ENCODE results near the gene RTF1. TPM values are rescaled to one million over a fixed set of nuclear protein-coding genes. Genes with fewer than 3 reads are reported as not detected.

The RTF1 gene
- total RNA-seq, 1 donor from 2014 or later, result 54.4 TPM

DNA sequence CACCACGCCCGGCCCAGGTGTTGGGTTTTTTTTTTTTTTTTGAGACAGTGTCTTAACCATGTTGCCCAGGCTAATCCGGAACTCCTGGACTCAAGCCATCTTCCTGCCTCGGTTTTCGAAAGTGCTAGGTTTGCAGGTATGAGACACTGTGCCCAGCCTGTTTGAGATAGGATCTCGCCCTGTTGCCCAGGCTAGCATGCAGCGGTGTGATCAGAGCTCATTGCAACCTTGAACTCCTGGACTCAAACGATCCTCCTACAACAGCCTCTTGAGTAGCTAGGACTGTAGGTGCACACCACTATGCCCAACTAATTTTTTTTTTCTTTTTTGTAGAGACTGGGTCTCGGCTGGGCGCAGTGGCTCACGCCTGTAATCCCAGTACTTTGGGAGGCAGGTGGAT is 56.5 kb downstream of the RTF1 start:
- no peak overlapping the region for H3K4me3 Mint-ChIP-seq
- no peak overlapping the region for H3K27ac Mint-ChIP-seq
- peaks cover 27% of the 10 kb centered on the region for H3K36me3 Mint-ChIP-seq
- DNase-seq (ENCODE audit: extremely low spot score, unreplicated experiment), result no peak
- no peaks in the 10 kb centered on the region for H3K4me1 Mint-ChIP-seq (ENCODE audit: unreplicated experiment)
- H3K27me3 Mint-ChIP-seq, result no peaks in the 10 kb centered on the region
- TF ChIP-seq, protein P1, sequence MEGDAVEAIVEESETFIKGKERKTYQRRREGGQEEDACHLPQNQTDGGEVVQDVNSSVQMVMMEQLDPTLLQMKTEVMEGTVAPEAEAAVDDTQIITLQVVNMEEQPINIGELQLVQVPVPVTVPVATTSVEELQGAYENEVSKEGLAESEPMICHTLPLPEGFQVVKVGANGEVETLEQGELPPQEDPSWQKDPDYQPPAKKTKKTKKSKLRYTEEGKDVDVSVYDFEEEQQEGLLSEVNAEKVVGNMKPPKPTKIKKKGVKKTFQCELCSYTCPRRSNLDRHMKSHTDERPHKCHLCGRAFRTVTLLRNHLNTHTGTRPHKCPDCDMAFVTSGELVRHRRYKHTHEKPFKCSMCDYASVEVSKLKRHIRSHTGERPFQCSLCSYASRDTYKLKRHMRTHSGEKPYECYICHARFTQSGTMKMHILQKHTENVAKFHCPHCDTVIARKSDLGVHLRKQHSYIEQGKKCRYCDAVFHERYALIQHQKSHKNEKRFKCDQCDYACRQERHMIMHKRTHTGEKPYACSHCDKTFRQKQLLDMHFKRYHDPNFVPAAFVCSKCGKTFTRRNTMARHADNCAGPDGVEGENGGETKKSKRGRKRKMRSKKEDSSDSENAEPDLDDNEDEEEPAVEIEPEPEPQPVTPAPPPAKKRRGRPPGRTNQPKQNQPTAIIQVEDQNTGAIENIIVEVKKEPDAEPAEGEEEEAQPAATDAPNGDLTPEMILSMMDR (conservative IDR thresholded peaks at IDR 0.05), result no peak
- H3K9me3 Mint-ChIP-seq, result no peaks in the 10 kb centered on the region

DNA sequence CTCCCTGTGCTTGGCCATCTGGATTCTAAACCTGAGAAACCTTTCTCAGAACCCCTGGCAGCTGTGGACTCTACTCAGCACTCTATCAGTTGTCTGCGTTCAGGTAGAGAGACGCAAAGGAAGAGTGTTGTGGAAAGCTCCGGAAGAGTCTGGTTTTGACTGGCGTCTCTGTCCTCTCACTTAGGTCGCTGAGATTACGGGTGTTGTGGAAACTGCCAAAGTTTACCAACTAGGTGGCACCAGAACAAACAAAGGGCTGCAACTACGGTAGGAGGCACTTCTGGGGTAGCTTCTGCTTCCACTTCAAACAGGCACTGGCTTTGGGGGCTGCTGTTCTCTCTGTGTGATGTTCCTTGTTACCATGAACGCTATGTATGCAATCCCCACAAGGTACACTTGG is 57.5 kb downstream of the RTF1 start:
- H3K27ac Mint-ChIP-seq, result peak overlapping the region; percentile 26
- peaks cover 30% of the 10 kb centered on the region for H3K36me3 Mint-ChIP-seq
- H3K4me1 Mint-ChIP-seq (ENCODE audit: unreplicated experiment), result no peaks in the 10 kb centered on the region
- DNase-seq (ENCODE audit: extremely low spot score, unreplicated experiment), result no peak
- TF ChIP-seq, protein P1 (conservative IDR thresholded peaks at IDR 0.05), result no peak
- no peaks in the 10 kb centered on the region for H3K9me3 Mint-ChIP-seq
- no peaks in the 10 kb centered on the region for H3K27me3 Mint-ChIP-seq
- no peak overlapping the region for H3K4me3 Mint-ChIP-seq

DNA sequence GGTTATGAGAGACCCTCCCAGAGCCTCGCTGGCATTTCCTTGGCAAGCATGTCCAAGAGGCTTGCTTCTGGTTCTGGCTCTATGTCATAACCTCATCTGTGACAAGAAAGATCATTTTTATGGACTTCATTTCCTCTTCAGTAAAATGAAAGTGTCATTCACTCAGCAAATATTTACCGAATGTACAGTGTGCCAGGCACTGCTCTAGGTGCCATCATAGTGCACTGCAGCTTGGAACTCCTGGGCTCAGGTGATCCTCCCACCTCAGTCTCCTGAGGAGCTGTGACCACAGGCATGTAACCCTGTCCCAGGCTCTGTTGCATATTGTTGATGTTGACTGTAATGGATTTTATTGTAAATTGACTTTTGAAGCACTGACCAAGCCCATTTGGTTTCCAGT is 58.0 kb downstream of the RTF1 start:
- Mint-ChIP-seq H3K36me3 (peaks cover 26% of the 10 kb centered on the region), H3K27ac (peak overlapping the region; percentile 26), H3K27me3 (no peaks in the 10 kb centered on the region), H3K4me1 (ENCODE audit: unreplicated experiment) (no peaks in the 10 kb centered on the region), H3K9me3 (no peaks in the 10 kb centered on the region), H3K4me3 (no peak overlapping the region)
- no peak for DNase-seq (ENCODE audit: extremely low spot score, unreplicated experiment)
- TF ChIP-seq, protein P1 (conservative IDR thresholded peaks at IDR 0.05), result no peak

GRCh38 chr15:41476416-41477048 is 59.6 kb downstream of the RTF1 start:
- H3K36me3 Mint-ChIP-seq, result peaks cover 27% of the 10 kb centered on the region
- no peak for DNase-seq (ENCODE audit: extremely low spot score, unreplicated experiment)
- H3K4me3 Mint-ChIP-seq, result no peak overlapping the region
- H3K9me3 Mint-ChIP-seq, result no peaks in the 10 kb centered on the region
- H3K27ac Mint-ChIP-seq, result no peak overlapping the region
- no peaks in the 10 kb centered on the region for H3K4me1 Mint-ChIP-seq (ENCODE audit: unreplicated experiment)
- TF ChIP-seq, protein P1 (conservative IDR thresholded peaks at IDR 0.05), result no peak
- no peaks in the 10 kb centered on the region for H3K27me3 Mint-ChIP-seq

DNA sequence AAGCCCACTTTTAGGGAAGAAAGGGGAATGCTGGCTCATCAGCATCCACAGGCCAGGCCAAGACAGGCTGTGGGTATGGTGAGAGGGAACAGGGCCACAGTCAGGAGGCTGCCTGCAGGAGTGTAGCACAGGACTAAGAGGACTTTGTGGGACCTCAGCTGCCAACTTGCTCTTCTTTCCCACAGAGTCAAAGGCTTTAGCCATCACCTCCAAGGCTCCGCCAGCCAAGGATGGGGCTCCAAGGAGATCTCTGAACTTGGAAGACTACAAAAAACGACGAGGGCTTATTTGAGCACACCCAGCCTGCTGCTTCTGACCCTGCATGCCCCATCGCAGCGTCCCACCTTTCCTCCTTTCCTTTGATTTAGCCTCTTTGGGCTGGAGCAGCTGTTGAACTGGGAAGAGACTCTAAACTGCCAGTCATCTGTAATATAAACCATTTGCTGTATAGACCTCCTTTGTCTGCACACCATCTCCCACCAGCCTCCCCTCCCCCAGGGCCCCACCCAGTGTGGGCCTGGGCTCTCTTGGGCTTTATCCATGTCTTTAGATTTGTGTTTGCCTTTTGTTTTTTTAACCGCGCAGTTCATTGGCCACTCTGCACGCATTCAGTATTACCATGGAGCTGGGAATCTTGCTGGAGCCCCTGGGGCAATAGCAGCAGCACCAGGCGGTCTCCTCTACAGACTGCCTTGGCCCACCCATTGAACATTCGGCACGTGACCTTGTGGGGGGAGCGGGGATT is 63.7 kb downstream of the RTF1 start:
- H3K4me1 Mint-ChIP-seq (ENCODE audit: unreplicated experiment), result no peaks in the 10 kb centered on the region
- DNase-seq (ENCODE audit: extremely low spot score, unreplicated experiment), result no peak
- H3K4me3 Mint-ChIP-seq, result no peak overlapping the region
- peaks cover 41% of the 10 kb centered on the region for H3K36me3 Mint-ChIP-seq
- no peaks in the 10 kb centered on the region for H3K9me3 Mint-ChIP-seq
- TF ChIP-seq, protein P1 (conservative IDR thresholded peaks at IDR 0.05), result no peak
- H3K27ac Mint-ChIP-seq, result peak overlapping the region; percentile 23
- no peaks in the 10 kb centered on the region for H3K27me3 Mint-ChIP-seq

All from type B pancreatic cell (in vitro differentiated cells).